ENCODE measurements around the gene OXT.

DNA sequence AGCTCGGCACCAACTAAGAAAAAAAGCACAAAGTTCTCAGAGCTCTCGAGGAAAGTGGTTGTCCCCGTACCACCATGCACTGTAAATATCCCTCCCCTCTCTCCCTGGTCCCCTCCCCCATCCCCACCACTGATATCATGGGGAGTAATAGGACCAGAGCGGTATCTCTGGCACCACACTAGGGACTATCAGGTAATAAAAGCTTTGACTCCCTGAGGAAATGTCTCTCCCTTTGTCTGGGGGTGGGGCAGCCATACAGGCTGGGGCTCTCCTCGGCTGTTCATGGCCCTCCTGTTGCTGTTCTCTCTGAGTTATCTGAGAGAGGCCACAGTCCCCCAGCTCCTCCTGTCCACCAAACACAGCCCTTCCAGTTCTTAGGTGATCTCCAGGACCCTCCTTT is 33.0 kb upstream of the OXT start:
- TF ChIP-seq, protein P1, sequence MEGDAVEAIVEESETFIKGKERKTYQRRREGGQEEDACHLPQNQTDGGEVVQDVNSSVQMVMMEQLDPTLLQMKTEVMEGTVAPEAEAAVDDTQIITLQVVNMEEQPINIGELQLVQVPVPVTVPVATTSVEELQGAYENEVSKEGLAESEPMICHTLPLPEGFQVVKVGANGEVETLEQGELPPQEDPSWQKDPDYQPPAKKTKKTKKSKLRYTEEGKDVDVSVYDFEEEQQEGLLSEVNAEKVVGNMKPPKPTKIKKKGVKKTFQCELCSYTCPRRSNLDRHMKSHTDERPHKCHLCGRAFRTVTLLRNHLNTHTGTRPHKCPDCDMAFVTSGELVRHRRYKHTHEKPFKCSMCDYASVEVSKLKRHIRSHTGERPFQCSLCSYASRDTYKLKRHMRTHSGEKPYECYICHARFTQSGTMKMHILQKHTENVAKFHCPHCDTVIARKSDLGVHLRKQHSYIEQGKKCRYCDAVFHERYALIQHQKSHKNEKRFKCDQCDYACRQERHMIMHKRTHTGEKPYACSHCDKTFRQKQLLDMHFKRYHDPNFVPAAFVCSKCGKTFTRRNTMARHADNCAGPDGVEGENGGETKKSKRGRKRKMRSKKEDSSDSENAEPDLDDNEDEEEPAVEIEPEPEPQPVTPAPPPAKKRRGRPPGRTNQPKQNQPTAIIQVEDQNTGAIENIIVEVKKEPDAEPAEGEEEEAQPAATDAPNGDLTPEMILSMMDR (IDR thresholded peaks at IDR 0.05), result no peak
- no peak for TF ChIP-seq EZH2 (IDR thresholded peaks at IDR 0.05; ENCODE audit: borderline replicate concordance, insufficient read depth, low read depth, low read length, poor library complexity, severe bottlenecking)

Data from B cell (primary cell).